NK-92 (cell line): Measurements from ENCODE around the gene SPTBN1.
"Not testable (repeated sequence)": the region's sequence is repeated elsewhere in the genome, so short reads cannot be mapped to it uniquely, and the experiment has no call there.

Experiments used
- DNase-seq: peaks from one replicate; lab custom pipeline; 2025; ENCODE audit not compliant: unreplicated experiment; lab: John Stamatoyannopoulos, UW

The SPTBN1 gene

DNA sequence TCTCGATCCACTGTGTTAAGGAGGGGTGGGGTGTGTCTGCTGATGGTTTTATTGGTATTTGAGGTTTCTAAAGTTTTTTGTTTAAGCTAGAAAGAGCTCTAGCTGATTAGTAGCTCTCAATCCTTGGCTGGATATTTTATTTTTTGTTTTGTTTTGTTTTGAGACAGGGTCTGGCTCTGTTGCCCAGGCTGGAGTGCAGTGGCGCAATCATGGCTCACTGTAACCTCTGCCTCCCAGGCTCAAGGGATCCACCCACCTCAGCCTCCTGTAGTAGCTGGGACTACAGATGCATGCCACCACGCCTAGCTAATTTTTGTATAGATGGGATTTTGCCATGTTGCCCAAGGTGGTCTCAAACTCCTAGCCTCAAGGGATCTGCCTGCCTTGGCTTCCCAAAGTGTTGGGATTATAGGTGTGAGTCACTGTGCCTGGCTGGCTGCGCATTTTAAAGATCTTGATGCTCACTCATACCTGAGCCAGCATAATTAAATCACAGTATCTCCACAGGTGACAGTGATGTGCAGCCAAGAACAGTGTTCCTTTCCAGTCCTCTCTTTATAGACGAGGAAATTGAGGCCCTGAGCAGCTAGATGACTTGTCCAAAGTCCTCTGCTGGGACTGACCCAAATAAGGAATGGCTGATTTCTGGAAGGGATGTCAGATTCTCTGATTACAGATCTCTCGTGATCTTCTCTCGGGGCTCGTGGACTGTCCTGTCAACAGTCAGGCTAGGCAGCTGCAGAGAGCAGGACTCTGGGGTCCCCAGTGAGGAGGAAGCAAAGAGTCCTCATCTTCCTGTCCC is 44.5 kb downstream of the SPTBN1 start:
- DNase-seq, result no peak

DNA sequence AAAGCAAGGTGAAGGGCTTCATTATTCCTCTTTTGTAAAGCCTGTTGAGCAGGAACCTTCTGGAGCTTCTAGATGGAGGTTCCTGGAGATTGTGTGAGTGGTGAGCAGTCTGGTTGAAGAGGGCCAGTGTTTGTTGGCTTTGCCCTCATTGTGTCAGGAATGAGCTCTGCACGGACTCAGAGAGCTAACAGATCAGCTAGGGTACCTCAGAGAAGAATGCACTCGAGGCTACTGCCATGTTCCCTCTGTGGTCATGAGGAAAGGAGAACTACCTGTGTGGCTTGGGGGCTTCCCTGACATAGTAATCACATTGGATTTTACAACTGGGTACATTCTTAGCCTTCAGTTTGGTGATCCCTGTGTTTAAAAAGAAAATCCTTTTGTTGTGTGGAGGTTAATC is 46.6 kb downstream of the SPTBN1 start:
- no peak for DNase-seq

- DNase-seq, result no peak
Measured at GRCh38 chr2:54503192-54503591, 47.1 kb downstream of the SPTBN1 start.

- DNase-seq, result no peak
Measured at GRCh38 chr2:54503828-54504227, 47.7 kb downstream of the SPTBN1 start.

GRCh38 chr2:54504866-54505265 is 48.7 kb downstream of the SPTBN1 start:
- no peak for DNase-seq

DNA sequence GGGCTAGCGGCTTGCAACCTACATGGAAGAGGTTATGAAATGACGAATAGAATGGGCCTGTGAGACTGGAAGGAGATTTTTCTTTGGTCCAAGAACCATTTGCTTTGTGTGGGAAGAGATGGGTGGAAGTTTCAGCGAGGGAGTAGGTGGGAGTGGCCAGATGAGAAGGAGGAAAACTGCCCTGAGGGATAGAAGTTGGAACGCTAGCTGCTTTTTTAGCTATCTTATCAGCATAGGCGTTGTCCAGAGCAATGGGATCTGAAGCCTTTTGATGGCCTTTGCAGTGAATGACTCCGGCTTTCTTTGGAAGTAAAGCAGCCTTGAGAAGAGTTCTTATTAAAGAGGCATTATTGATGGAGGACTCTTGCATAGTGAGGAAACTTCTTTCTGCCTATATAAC is 52.4 kb downstream of the SPTBN1 start:
- DNase-seq, result no peak

DNA sequence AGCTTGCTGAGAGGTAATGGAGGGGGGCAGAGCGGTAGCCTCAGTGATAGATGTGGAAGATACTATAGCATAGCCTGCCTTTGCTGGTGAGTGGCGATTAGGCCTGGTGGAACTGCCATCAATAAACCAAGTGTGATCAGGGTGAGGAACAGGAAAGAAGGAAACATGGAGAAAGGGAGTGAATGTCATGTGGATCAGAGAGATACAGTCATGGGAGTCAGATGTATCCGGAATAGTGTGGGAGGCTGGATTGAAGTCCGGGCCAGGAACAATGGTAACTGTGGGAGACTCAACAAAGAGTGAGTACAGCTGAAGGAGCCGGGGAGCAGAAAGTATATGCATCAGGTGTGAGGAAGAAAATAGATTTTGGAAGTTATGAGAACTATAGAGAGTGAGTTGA is 52.9 kb downstream of the SPTBN1 start:
- DNase-seq, result not testable (repeated sequence)

DNA sequence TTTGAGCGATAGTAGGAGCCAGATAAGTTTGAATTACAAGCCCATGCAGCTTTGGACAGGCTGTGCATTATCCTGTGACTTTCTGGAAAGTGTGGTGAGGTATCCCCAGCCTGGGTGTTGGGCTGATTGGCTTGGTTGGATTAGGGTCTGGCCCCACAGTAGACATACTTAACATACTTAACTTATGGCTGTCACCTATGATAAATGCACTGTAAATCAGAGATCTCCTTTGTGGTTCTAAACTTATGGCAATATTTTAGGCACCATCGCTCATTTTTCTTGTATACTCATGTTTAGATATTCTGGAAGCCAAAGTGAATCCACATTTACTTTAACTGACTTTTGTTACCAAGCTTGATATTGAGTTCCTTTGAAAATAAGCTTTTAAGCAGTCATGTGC is 54.8 kb downstream of the SPTBN1 start:
- no peak for DNase-seq

- DNase-seq, result no peak
Measured at GRCh38 chr2:54512183-54512582, 56.1 kb downstream of the SPTBN1 start.

- DNase-seq, result no peak
Measured at GRCh38 chr2:54512663-54513362, 56.7 kb downstream of the SPTBN1 start.

DNA sequence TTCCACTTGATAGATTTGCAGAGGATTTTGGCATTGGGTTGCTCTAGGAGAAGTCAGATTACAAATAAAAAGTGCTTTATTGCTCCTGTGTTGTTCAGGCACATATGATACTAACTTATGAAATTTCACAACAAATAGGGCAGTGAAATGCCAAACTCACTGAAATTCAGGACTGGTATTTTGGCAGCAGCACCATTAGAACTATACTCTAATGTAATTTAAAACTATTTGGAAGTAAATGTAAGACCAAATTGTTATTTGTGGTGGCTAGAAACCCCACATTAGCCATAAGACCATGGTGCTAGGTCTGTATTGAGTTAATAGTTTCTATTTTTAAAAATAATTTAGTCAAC is 57.2 kb downstream of the SPTBN1 start:
- DNase-seq, result no peak

- no peak for DNase-seq
Measured at GRCh38 chr2:54514822-54515569, 58.9 kb downstream of the SPTBN1 start.

DNA sequence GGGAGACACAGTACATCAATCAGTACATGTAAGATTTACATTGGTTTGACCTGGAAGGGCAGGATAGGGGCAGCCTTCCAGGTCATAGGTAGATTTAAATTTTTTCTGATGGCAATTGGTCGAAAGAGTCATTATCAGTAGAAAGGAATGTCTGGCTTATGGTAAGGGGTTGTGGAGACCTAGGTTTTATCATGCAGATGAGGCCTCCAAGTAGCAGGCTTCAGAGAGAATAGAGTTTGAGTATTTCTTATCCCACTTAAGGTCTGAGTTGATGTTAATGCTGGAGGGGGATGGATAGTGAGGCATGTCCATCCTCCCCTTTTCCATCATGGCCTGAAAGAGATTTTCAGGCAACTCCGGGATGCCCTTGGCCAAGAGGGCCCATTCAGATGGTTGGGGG is 60.7 kb downstream of the SPTBN1 start:
- no peak for DNase-seq

GRCh38 chr2:54518016-54518415 is 61.9 kb downstream of the SPTBN1 start:
- DNase-seq, result not testable (repeated sequence)

- no peak for DNase-seq
Measured at GRCh38 chr2:54518430-54518829, 62.3 kb downstream of the SPTBN1 start.

- no peak for DNase-seq
Measured at GRCh38 chr2:54519841-54520459, 63.8 kb downstream of the SPTBN1 start.

GRCh38 chr2:54520687-54521086 is 64.6 kb downstream of the SPTBN1 start:
- DNase-seq, result no peak

DNA sequence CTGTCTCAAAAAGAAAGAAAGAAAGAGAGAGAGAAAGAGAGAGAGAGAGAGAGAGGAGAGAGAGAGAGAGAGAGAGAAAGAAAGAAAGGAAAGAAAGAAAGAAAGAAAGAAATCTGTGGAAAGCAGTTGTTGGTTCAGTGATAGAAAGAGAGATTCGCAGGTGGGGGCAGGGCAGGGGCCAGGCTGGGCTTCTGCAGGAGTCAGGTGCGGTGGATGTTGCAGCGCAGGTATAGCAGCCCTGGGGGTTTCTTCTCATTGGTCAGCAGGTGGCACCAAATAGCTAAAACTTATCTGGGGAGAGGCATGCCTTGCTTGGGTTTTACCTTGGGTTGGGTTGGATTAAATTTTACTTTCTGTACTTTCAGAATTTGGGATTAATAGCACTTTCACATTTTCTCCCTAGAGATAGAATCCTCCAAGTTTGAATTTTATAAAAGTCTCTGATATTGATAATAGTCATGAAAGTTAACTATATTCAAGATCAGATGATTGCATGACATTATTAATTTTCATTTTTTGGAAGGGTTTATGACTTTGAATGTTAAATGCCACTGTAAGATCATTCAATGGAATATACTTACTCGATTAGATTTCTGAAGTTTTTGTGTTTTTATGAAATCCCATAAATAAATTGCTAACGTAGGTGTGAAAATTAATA is 66.6 kb downstream of the SPTBN1 start:
- DNase-seq, result no peak

- DNase-seq, result no peak
Measured at GRCh38 chr2:54523324-54523959, 67.3 kb downstream of the SPTBN1 start.

- DNase-seq, result no peak
Measured at GRCh38 chr2:54524226-54524991, 68.3 kb downstream of the SPTBN1 start.
